Endothelial cell of umbilical vein (primary cell): ENCODE results near the gene CD226. TPM values are rescaled to one million over a fixed set of nuclear protein-coding genes. Genes with fewer than 3 reads are reported as not detected.

ENCODE experiments used
- BruUV-seq: library from RNA; stranded (reverse); fragments of 400-500 nt; replicated peaks from 2 replicates; lab custom pipeline; 2021; lab: Mats Ljungman, UMichigan
- CTCF ChIA-PET: fragments of 300-600, 350-600 bp; sonication (Branson Sonifier 250); formaldehyde crosslinking; loops from one replicate; lab custom pipeline; 2021; ENCODE audit warnings: antibody characterized with exemption, inconsistent platforms; lab: Charles Lee
- POLR2A ChIA-PET: fragments of 300-600, 350-600 bp; sonication (Branson Sonifier 250); formaldehyde crosslinking; loops from one replicate; lab custom pipeline; 2021; ENCODE audit warnings: antibody characterized with exemption, inconsistent platforms; lab: Charles Lee
- DNase-seq: peaks from one replicate; pipeline ENCODE4 v3.0.0-alpha.2; 2011; ENCODE audit warnings: low read depth, low spot score
- FAIRE-seq: peaks from 2 replicates; lab custom pipeline; 2011; peaks lifted over from hg19 to GRCh38; lab: Jason Lieb, UNC
- H2AFZ ChIP-seq: 2 replicates; pipeline ENCODE4 v1.6.0; 2012; ENCODE audit warnings: low read depth, low read length, control low read depth, inconsistent platforms
- H3K27ac ChIP-seq: 2 replicates; pipeline ENCODE4 v1.5.1; 2011; ENCODE audit warnings: low read depth, mild to moderate bottlenecking, control low read depth, low read length, moderate library complexity; ENCODE audit not compliant: insufficient read depth
- H3K27me3 ChIP-seq, 2 experiments: 2 replicates each; pipeline versions ENCODE4 v1.6.0 to v1.6.1; 2011; ENCODE audit warnings: low read length in 2 of 2, mixed read lengths in 1 of 2; ENCODE audit not compliant: control insufficient read depth in 2 of 2, insufficient read depth in 2 of 2
- H3K36me3 ChIP-seq, 2 experiments: 2 replicates in 1 of 2; 3 replicates in 1 of 2; pipeline ENCODE4 v1.5.1; 2011; ENCODE audit warnings: low read length in 2 of 2, mild to moderate bottlenecking in 1 of 2, moderate library complexity in 1 of 2; ENCODE audit not compliant: control insufficient read depth in 2 of 2, insufficient read depth in 2 of 2; ENCODE audit errors: extremely low read depth in 1 of 2
- H3K4me1 ChIP-seq: 3 replicates; pipeline ENCODE4 v1.5.1; 2011; ENCODE audit warnings: mild to moderate bottlenecking, low read length; ENCODE audit not compliant: control insufficient read depth, insufficient read depth; ENCODE audit errors: extremely low read depth
- H3K4me2 ChIP-seq: 2 replicates; pipeline ENCODE4 v1.6.1; 2011; ENCODE audit warnings: low read length, control low read depth, mixed read lengths; ENCODE audit not compliant: insufficient read depth
- H3K4me3 ChIP-seq, 3 experiments: fragments of 200-600 bp in 1 of 3; sonication (generic), shearing (Covaris generic) in 1 of 3; replicated peaks in 1 of 3; 2 replicates each; pipeline ENCODE4 v1.5.1; 2011 to 2016; ENCODE audit warnings: control low read depth in 3 of 3, low read length in 3 of 3, mild to moderate bottlenecking in 2 of 3, inconsistent platforms in 1 of 3, low read depth in 1 of 3, moderate library complexity in 1 of 3; ENCODE audit not compliant: insufficient read depth in 1 of 3
- H3K79me2 ChIP-seq: 2 replicates; pipeline ENCODE4 v1.6.0; 2012; ENCODE audit warnings: low read length, inconsistent platforms; ENCODE audit not compliant: control insufficient read depth, insufficient read depth
- H3K9ac ChIP-seq: replicated peaks from 2 replicates; pipeline ENCODE3; 2011; ENCODE audit warnings: low read length, control low read depth; ENCODE audit not compliant: insufficient read depth; ENCODE audit errors: extremely low read depth
- H3K9me1 ChIP-seq: replicated peaks from 3 replicates; pipeline ENCODE4 v1.6.0; 2011; ENCODE audit warnings: mild to moderate bottlenecking, low read length; ENCODE audit not compliant: control insufficient read depth, insufficient read depth; ENCODE audit errors: extremely low read depth
- H3K9me3 ChIP-seq: replicated peaks from 2 replicates; pipeline ENCODE4 v1.5.1; 2012; ENCODE audit warnings: low read length, inconsistent platforms; ENCODE audit not compliant: control insufficient read depth, insufficient read depth
- H4K20me1 ChIP-seq: replicated peaks from 2 replicates; pipeline ENCODE3; 2011; ENCODE audit warnings: mild to moderate bottlenecking, low read length; ENCODE audit not compliant: control insufficient read depth, insufficient read depth; ENCODE audit errors: extremely low read depth
- EZH2 ChIP-seq: IDR thresholded peaks from 2 replicates; pipeline ENCODE4 v1.6.1; 2012; ENCODE audit warnings: borderline replicate concordance, low read depth, mild to moderate bottlenecking, moderate library complexity, low read length, inconsistent platforms; ENCODE audit not compliant: severe bottlenecking
- FOS ChIP-seq: IDR thresholded peaks from 2 replicates; pipeline ENCODE4 v1.6.1; 2011; ENCODE audit warnings: mild to moderate bottlenecking, low read length, moderate library complexity, borderline replicate concordance; ENCODE audit not compliant: insufficient read depth
- GATA2 ChIP-seq: IDR thresholded peaks from 2 replicates; pipeline ENCODE4 v1.7.0; 2011; ENCODE audit warnings: low read depth, mild to moderate bottlenecking, moderate library complexity, mixed read lengths, low read length; ENCODE audit not compliant: insufficient read length, insufficient read depth
- JUN ChIP-seq: IDR thresholded peaks from 2 replicates; pipeline ENCODE4 v1.6.1; 2011; ENCODE audit warnings: borderline replicate concordance, low read depth; ENCODE audit not compliant: insufficient read length, insufficient read depth
- MYC ChIP-seq: IDR thresholded peaks from one replicate; pipeline ENCODE4 v1.6.1; 2011; ENCODE audit warnings: mild to moderate bottlenecking, low read depth, low read length
- POLR2A ChIP-seq: IDR thresholded peaks from 2 replicates; pipeline ENCODE4 v1.6.1; 2012; ENCODE audit warnings: low read depth, mild to moderate bottlenecking, control low read depth, low read length
- POLR2AphosphoS5 ChIP-seq: IDR thresholded peaks from 2 replicates; pipeline ENCODE4 v1.6.1; 2012; ENCODE audit warnings: low read depth, mild to moderate bottlenecking, control low read depth, low read length, moderate library complexity; ENCODE audit not compliant: insufficient read depth
- dilution Hi-C: fragments of 300-500 bp; cut with MboI; formaldehyde crosslinking; loops from one replicate; pipeline ENCODE4 v1.15.0; 2019; ENCODE audit warnings: low sequenced_read_pairs; ENCODE audit not compliant: extremely low pct_ligation_motif_present
- intact Hi-C: fragments of 100-400 bp; cut with micrococcal nuclease; formaldehyde crosslinking; loops from one replicate; pipeline ENCODE4 v1.10.0; 2022
- polyA plus RNA-seq, 4 experiments: library from polyadenylated mRNA; depleted of rRNA in 3 of 4; stranded (reverse) in 3 of 4; unstranded in 1 of 4; fragments of >200 nt; gene quantifications; 2 replicates each; pipeline versions ENCODE4 v1.2.1 to v1.2.3, GENCODE V29; 2011 to 2012; ENCODE audit warnings: missing spikeins in 1 of 4
- total RNA-seq: library from RNA; stranded (reverse); gene quantifications from 2 replicates; pipeline ENCODE4 v1.2.3, GENCODE V29; 2021
- TF ChIP-seq, protein P1 (sequence below), 2 donors: IDR thresholded peaks; 1 replicate in 1 of 2; 2 replicates in 1 of 2; pipeline ENCODE4 v1.5.1; 2011; ENCODE audit warnings: low read length in 2 of 2, mild to moderate bottlenecking in 2 of 2, moderate library complexity in 2 of 2, control low read depth in 1 of 2, inconsistent platforms in 1 of 2, low read depth in 1 of 2; ENCODE audit not compliant: insufficient read depth in 1 of 2; ENCODE audit errors: extremely low read depth in 1 of 2
- TF ChIP-seq, protein P2 (sequence below): IDR thresholded peaks from 2 replicates; pipeline ENCODE4 v1.6.1; 2011; ENCODE audit not compliant: insufficient read depth, insufficient read length

The CD226 gene
- total and polyA plus RNA-seq, 2 donors (not counting 3 experiments of a cell fraction or from before 2014, with no cell fraction given): 0.20 TPM; not detected in 1

DNA sequence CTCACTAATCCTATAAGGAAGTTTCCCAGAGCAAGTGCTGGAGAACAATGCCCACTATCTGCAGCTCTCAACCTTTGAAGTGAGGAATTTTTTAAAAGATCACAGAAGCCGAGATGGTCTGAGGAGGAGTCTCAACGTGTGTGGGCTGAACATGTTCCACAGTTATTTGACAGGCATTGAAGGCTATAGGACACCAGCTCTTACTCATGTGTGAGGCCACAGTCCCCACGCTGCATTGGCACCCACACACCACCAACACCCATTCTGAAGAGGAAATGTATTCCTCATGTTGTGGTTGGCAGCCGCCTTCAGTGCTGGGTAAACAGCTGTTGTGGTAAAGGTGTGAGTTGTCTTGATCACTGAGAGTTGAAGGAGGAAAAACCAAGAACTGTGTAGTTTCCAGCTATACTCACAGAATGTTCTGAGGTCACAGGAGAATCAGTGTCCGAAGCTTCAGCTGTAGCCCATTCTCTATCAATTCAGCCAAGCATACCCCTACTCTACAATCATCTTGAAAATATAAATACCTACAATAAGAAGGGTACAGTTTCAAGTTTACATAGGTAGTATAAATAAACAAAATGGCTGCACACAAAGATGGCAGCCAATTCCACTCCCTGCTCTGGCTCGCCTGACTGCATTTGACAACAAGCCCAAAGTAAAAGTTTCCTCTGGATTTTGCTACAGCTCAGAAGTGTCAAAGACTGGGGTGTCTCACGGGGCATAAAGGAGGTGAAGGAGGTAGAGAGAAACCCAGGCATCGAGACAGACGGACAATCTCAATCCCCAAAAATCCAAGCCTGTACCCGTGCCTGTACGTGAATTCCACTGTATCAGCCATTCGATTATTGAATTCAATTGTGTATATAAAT lies 12.1 kb downstream of the CD226 start:
- BruUV-seq: no TSS peak
- ChIA-PET POLR2A (no interaction called here), CTCF (no interaction called here)
- intact Hi-C loops (no loop called here), dilution Hi-C loops (no loop called here)
- Histone ChIP-seq H2AFZ (no peak overlapping the region), H3K27ac (no peak overlapping the region), H3K9me1 (no peaks in the 10 kb centered on the region), H3K4me1 (no peaks in the 10 kb centered on the region), H3K79me2 (no peaks in the 10 kb centered on the region), H4K20me1 (no peaks in the 10 kb centered on the region), H3K36me3 (no peaks in the 10 kb centered on the region), H3K9me3 (no peaks in the 10 kb centered on the region), H3K9ac (no peak overlapping the region), H3K4me2 (no peak overlapping the region), H3K4me3 (no peak overlapping the region), H3K27me3 (no peaks in the 10 kb centered on the region)
- TF ChIP-seq POLR2A (no peak), JUN (no peak), GATA2 (no peak), MYC (no peak), POLR2AphosphoS5 (no peak), EZH2 (no peak), FOS (no peak)
- TF ChIP-seq, protein P1, sequence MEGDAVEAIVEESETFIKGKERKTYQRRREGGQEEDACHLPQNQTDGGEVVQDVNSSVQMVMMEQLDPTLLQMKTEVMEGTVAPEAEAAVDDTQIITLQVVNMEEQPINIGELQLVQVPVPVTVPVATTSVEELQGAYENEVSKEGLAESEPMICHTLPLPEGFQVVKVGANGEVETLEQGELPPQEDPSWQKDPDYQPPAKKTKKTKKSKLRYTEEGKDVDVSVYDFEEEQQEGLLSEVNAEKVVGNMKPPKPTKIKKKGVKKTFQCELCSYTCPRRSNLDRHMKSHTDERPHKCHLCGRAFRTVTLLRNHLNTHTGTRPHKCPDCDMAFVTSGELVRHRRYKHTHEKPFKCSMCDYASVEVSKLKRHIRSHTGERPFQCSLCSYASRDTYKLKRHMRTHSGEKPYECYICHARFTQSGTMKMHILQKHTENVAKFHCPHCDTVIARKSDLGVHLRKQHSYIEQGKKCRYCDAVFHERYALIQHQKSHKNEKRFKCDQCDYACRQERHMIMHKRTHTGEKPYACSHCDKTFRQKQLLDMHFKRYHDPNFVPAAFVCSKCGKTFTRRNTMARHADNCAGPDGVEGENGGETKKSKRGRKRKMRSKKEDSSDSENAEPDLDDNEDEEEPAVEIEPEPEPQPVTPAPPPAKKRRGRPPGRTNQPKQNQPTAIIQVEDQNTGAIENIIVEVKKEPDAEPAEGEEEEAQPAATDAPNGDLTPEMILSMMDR (IDR thresholded peaks at IDR 0.05; ENCODE audit: extremely low read depth in 1 of 2, insufficient read depth in 1 of 2, low read depth in 1 of 2, low read length in 2 of 2): no peak
- TF ChIP-seq, protein P2, sequence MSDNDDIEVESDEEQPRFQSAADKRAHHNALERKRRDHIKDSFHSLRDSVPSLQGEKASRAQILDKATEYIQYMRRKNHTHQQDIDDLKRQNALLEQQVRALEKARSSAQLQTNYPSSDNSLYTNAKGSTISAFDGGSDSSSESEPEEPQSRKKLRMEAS: no peak
- no peak for DNase-seq
- no peak for FAIRE-seq
